Neural cell (in vitro differentiated cells): ENCODE measurements around the gene PARP1. TPM values are rescaled to one million over a fixed set of nuclear protein-coding genes. Genes with fewer than 3 reads are reported as not detected.

ENCODE experiments used
- H2AFZ ChIP-seq: fragments of 200-600, 300-800 bp; sonication (generic), shearing (Covaris generic); 2 replicates; pipeline ENCODE4 v1.6.0; 2014; ENCODE audit warnings: low read depth, mild to moderate bottlenecking, antibody characterized with exemption, low read length, moderate library complexity
- H3F3A ChIP-seq: fragments of 200-600 bp; shearing (Covaris generic); 2 replicates; pipeline ENCODE4 v1.6.1; 2016; ENCODE audit warnings: mild to moderate bottlenecking, moderate library complexity, mixed read lengths, antibody characterized with exemption, low read length; ENCODE audit not compliant: insufficient read depth, poor library complexity, severe bottlenecking
- H3K27ac ChIP-seq: fragments of 200-600, 300-800 bp; sonication (generic), shearing (Covaris generic); 2 replicates; pipeline ENCODE4 v1.5.1; 2014; ENCODE audit warnings: mild to moderate bottlenecking, low read length, moderate library complexity
- H3K27me3 ChIP-seq: fragments of 300-800, 200-600 bp; sonication (generic), shearing (Covaris generic); 2 replicates; pipeline ENCODE4 v1.6.0; 2014; ENCODE audit warnings: mild to moderate bottlenecking, low read depth, low read length, moderate library complexity; ENCODE audit not compliant: insufficient read depth
- H3K36me3 ChIP-seq: fragments of 300-800, 200-600 bp; sonication (generic), shearing (Covaris generic); 2 replicates; pipeline ENCODE4 v1.5.1; 2014; ENCODE audit warnings: mild to moderate bottlenecking, antibody characterized with exemption, low read length, moderate library complexity; ENCODE audit not compliant: insufficient read depth
- H3K4me2 ChIP-seq: fragments of 300-800, 200-600 bp; sonication (generic), shearing (Covaris generic); 2 replicates; pipeline ENCODE4 v1.6.0; 2014; ENCODE audit warnings: mild to moderate bottlenecking, low read length
- H3K4me3 ChIP-seq: fragments of 300-800, 200-600 bp; sonication (generic), shearing (Covaris generic); 2 replicates; pipeline ENCODE4 v1.5.1; 2014; ENCODE audit warnings: mild to moderate bottlenecking, low read length, moderate library complexity
- H3K79me2 ChIP-seq: fragments of 200-600 bp; shearing (Covaris generic); replicated peaks from 2 replicates; pipeline ENCODE4 v1.6.0; 2014; ENCODE audit warnings: mild to moderate bottlenecking, low read length, moderate library complexity; ENCODE audit not compliant: insufficient read depth
- H3K9ac ChIP-seq: fragments of 300-800, 200-600 bp; sonication (generic), shearing (Covaris generic); 2 replicates; pipeline ENCODE4 v1.6.1; 2016; ENCODE audit warnings: mild to moderate bottlenecking, low read length, mixed read lengths
- H3K9me2 ChIP-seq: fragments of 200-600 bp; shearing (Covaris generic); 2 replicates; pipeline ENCODE4 v1.6.1; 2016; ENCODE audit warnings: mild to moderate bottlenecking, low read length, mixed read lengths; ENCODE audit not compliant: insufficient read depth
- H3K9me3 ChIP-seq: fragments of 200-600, 300-800 bp; sonication (generic), shearing (Covaris generic); 2 replicates; pipeline ENCODE4 v1.6.1; 2016; ENCODE audit warnings: mild to moderate bottlenecking, mixed run types, low read length, moderate library complexity, mixed read lengths
- H4K20me1 ChIP-seq: fragments of 200-600 bp; shearing (Covaris generic); 2 replicates; pipeline ENCODE4 v1.6.1; 2016; ENCODE audit warnings: mild to moderate bottlenecking, mixed run types; ENCODE audit not compliant: insufficient read depth
- EP300 ChIP-seq: fragments of 450-650 bp; conservative IDR thresholded peaks from 2 replicates; pipeline ENCODE4 v1.6.1; 2014; ENCODE audit warnings: antibody characterized with exemption, mild to moderate bottlenecking, moderate library complexity; ENCODE audit not compliant: poor library complexity, severe bottlenecking
- EZH2 ChIP-seq: fragments of 200-600, 300-800 bp; shearing (Covaris generic), sonication (generic); IDR thresholded peaks from 2 replicates; pipeline ENCODE4 v1.6.1; 2014; ENCODE audit warnings: antibody characterized with exemption, low read length, borderline replicate concordance, mild to moderate bottlenecking; ENCODE audit not compliant: insufficient read depth, poor library complexity, severe bottlenecking
- MXI1 ChIP-seq: fragments of 450-650 bp; conservative IDR thresholded peaks from 2 replicates; pipeline ENCODE4 v1.6.1; 2014; ENCODE audit warnings: antibody characterized with exemption, mild to moderate bottlenecking; ENCODE audit not compliant: poor library complexity, severe bottlenecking
- POLR2AphosphoS5 ChIP-seq: IDR thresholded peaks from 2 replicates; pipeline ENCODE4 v1.6.1; 2012
- RAD21 ChIP-seq: fragments of 450-650 bp; conservative IDR thresholded peaks from 2 replicates; pipeline ENCODE4 v1.6.1; 2014; ENCODE audit warnings: antibody characterized with exemption, mild to moderate bottlenecking, moderate library complexity
- SMC3 ChIP-seq: fragments of 450-650 bp; conservative IDR thresholded peaks from 2 replicates; pipeline ENCODE4 v1.6.1; 2014; ENCODE audit warnings: antibody characterized with exemption, mild to moderate bottlenecking, moderate library complexity; ENCODE audit not compliant: poor library complexity
- TAF1 ChIP-seq: IDR thresholded peaks from 2 replicates; pipeline ENCODE4 v1.6.1; 2012; ENCODE audit warnings: low read depth
- polyA plus RNA-seq: library from polyadenylated mRNA; depleted of rRNA; stranded (reverse); fragments of >200 nt; gene quantifications from 2 replicates; pipeline ENCODE4 v1.2.3, GENCODE V29; 2014
- TF ChIP-seq, protein P1 (sequence below): fragments of 450-650 bp; IDR thresholded peaks from 2 replicates; pipeline ENCODE4 v1.5.1; 2014; ENCODE audit warnings: antibody characterized with exemption, mild to moderate bottlenecking, moderate library complexity; ENCODE audit not compliant: poor library complexity, severe bottlenecking
- TF ChIP-seq, protein P2 (sequence below): IDR thresholded peaks from 2 replicates; pipeline ENCODE4 v1.6.1; 2012; ENCODE audit warnings: borderline replicate concordance

The PARP1 gene
- polyA plus RNA-seq, 1 donor from 2014 or later = 112 TPM

DNA sequence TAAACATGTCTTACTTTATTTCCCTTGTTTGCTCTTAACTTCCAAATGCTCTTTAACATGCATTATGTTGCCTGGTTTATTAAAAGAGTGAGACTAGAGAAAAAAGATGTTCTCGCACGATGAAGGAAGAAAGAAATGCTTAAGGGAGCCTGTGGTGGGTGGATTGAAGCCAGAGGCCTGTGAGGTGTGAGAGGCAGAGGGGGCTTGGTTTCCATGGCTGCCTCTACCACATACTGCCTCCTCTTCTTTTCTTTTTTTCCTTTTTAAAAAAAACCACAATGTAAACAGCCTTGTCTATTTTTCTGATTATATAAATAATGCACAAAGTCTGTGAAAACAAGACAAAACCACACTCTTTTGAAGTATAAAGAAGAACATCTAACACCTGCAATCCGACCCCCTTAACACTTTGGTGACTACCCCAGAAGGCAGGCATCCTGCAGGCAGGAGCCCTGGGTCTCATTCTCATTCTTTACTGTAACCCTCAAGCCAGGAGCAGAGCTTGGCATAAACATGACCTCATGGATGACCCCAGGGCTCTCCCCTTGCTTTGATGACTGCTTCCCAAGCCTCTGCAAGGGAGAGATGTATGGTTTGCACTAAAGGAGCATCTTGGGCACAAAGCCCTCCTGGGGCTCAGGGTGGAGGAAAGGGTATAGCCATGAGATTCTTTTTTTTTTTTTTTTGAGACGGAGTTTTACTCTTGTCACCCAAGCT, 10.1 kb upstream of the PARP1 start:
- Histone ChIP-seq H3K79me2 (no peaks in the 10 kb centered on the region), H2AFZ (no peak overlapping the region), H4K20me1 (no peaks in the 10 kb centered on the region), H3K9ac (no peak overlapping the region), H3F3A (no peaks in the 10 kb centered on the region), H3K27ac (no peak overlapping the region), H3K4me3 (no peak overlapping the region), H3K4me2 (no peak overlapping the region), H3K36me3 (no peaks in the 10 kb centered on the region), H3K27me3 (no peaks in the 10 kb centered on the region), H3K9me2 (no peaks in the 10 kb centered on the region), H3K9me3 (no peaks in the 10 kb centered on the region)
- TF ChIP-seq EZH2 = no peak
- TF ChIP-seq MXI1 = no peak
- TF ChIP-seq SMC3 = no peak
- no peak for TF ChIP-seq POLR2AphosphoS5
- no peak for TF ChIP-seq EP300
- no peak for TF ChIP-seq RAD21
- TF ChIP-seq, protein P1, sequence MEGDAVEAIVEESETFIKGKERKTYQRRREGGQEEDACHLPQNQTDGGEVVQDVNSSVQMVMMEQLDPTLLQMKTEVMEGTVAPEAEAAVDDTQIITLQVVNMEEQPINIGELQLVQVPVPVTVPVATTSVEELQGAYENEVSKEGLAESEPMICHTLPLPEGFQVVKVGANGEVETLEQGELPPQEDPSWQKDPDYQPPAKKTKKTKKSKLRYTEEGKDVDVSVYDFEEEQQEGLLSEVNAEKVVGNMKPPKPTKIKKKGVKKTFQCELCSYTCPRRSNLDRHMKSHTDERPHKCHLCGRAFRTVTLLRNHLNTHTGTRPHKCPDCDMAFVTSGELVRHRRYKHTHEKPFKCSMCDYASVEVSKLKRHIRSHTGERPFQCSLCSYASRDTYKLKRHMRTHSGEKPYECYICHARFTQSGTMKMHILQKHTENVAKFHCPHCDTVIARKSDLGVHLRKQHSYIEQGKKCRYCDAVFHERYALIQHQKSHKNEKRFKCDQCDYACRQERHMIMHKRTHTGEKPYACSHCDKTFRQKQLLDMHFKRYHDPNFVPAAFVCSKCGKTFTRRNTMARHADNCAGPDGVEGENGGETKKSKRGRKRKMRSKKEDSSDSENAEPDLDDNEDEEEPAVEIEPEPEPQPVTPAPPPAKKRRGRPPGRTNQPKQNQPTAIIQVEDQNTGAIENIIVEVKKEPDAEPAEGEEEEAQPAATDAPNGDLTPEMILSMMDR = no peak
- TF ChIP-seq, protein P2, sequence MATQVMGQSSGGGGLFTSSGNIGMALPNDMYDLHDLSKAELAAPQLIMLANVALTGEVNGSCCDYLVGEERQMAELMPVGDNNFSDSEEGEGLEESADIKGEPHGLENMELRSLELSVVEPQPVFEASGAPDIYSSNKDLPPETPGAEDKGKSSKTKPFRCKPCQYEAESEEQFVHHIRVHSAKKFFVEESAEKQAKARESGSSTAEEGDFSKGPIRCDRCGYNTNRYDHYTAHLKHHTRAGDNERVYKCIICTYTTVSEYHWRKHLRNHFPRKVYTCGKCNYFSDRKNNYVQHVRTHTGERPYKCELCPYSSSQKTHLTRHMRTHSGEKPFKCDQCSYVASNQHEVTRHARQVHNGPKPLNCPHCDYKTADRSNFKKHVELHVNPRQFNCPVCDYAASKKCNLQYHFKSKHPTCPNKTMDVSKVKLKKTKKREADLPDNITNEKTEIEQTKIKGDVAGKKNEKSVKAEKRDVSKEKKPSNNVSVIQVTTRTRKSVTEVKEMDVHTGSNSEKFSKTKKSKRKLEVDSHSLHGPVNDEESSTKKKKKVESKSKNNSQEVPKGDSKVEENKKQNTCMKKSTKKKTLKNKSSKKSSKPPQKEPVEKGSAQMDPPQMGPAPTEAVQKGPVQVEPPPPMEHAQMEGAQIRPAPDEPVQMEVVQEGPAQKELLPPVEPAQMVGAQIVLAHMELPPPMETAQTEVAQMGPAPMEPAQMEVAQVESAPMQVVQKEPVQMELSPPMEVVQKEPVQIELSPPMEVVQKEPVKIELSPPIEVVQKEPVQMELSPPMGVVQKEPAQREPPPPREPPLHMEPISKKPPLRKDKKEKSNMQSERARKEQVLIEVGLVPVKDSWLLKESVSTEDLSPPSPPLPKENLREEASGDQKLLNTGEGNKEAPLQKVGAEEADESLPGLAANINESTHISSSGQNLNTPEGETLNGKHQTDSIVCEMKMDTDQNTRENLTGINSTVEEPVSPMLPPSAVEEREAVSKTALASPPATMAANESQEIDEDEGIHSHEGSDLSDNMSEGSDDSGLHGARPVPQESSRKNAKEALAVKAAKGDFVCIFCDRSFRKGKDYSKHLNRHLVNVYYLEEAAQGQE = no peak
- TF ChIP-seq TAF1 = no peak

DNA sequence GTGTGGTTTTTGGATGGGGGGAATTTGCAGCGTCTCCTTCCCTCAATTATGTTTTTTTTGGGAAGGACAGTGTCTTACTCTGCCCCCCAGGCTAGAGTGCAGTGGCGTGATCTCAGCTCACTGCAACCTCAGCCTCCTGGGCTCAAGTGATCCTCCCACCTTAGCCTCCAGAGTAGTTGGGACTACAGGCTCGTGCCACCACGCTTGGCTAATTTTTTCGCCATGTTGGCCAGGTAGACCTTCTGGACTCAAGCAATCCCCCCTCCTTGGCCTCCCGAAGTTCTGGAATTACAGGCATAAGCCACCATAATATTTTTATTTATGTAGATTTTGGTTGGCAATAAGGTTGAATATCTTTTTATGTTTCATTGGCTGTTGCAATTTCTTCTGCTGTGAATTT, 9.5 kb upstream of the PARP1 start:
- Histone ChIP-seq H3K4me2 (no peak overlapping the region), H4K20me1 (no peaks in the 10 kb centered on the region), H3K4me3 (no peak overlapping the region), H3K36me3 (no peaks in the 10 kb centered on the region), H3F3A (no peaks in the 10 kb centered on the region), H3K9me3 (no peaks in the 10 kb centered on the region), H3K9me2 (no peaks in the 10 kb centered on the region), H3K27me3 (no peaks in the 10 kb centered on the region), H3K27ac (no peak overlapping the region), H2AFZ (no peak overlapping the region), H3K79me2 (no peaks in the 10 kb centered on the region), H3K9ac (no peak overlapping the region)
- TF ChIP-seq TAF1 (no peak), POLR2AphosphoS5 (no peak), EP300 (no peak), RAD21 (no peak), MXI1 (no peak), EZH2 (no peak), SMC3 (no peak)
- TF ChIP-seq, protein P2 = no peak
- TF ChIP-seq, protein P1 = no peak
